Endodermal cell (in vitro differentiated cells): ENCODE measurements around the gene MGLL. TPM values are rescaled to one million over a fixed set of nuclear protein-coding genes. Genes with fewer than 3 reads are reported as not detected.

Experiments used
- DNase-seq: peaks from one replicate; pipeline ENCODE4 v3.0.0-alpha.2; 2017
- H3K27ac ChIP-seq: 2 replicates; pipeline ENCODE4 v1.5.1; 2013; ENCODE audit warnings: mild to moderate bottlenecking, low read depth, low read length, moderate library complexity
- H3K27me3 ChIP-seq: 2 replicates; pipeline ENCODE4 v1.6.1; 2013; ENCODE audit warnings: mild to moderate bottlenecking, low read length, moderate library complexity; ENCODE audit not compliant: insufficient read depth, control insufficient read depth, poor library complexity, severe bottlenecking
- H3K36me3 ChIP-seq: 2 replicates; pipeline ENCODE4 v1.7.0; 2013; ENCODE audit warnings: mild to moderate bottlenecking, low read length, moderate library complexity; ENCODE audit not compliant: control insufficient read depth, insufficient read depth
- H3K4me1 ChIP-seq: one replicate; pipeline ENCODE4 v1.7.0; 2013; ENCODE audit warnings: low read length; ENCODE audit not compliant: control insufficient read depth, insufficient read depth
- H3K4me3 ChIP-seq: 2 replicates; pipeline ENCODE4 v1.5.1; 2013; ENCODE audit warnings: mild to moderate bottlenecking, low read length, moderate library complexity
- H3K9ac ChIP-seq: 2 replicates; pipeline ENCODE4 v1.6.1; 2013; ENCODE audit warnings: mild to moderate bottlenecking, low read length, moderate library complexity; ENCODE audit not compliant: poor library complexity, severe bottlenecking; ENCODE audit errors: extremely low read depth
- H3K9me3 ChIP-seq: 2 replicates; pipeline ENCODE4 v1.6.1; 2013; ENCODE audit warnings: mild to moderate bottlenecking, low read length, moderate library complexity; ENCODE audit not compliant: control insufficient read depth
- H3K27ac Mint-ChIP-seq: 2 replicates; pipeline ENCODE4 v1.8.0; 2020; ENCODE audit warnings: mixed read lengths
- H3K27me3 Mint-ChIP-seq: 2 replicates; pipeline ENCODE4 v1.8.0; 2021; ENCODE audit warnings: mild to moderate bottlenecking, mixed read lengths; ENCODE audit not compliant: insufficient read depth
- H3K36me3 Mint-ChIP-seq: 2 replicates; pipeline ENCODE4 v1.8.0; 2020; ENCODE audit warnings: low read depth, mixed read lengths
- H3K4me1 Mint-ChIP-seq: 2 replicates; pipeline ENCODE4 v1.8.0; 2020; ENCODE audit warnings: mixed read lengths
- H3K4me3 Mint-ChIP-seq: 2 replicates; pipeline ENCODE4 v1.8.0; 2020; ENCODE audit warnings: mild to moderate bottlenecking, moderate library complexity, mixed read lengths
- H3K9me3 Mint-ChIP-seq: 2 replicates; pipeline ENCODE4 v1.8.0; 2020; ENCODE audit warnings: mild to moderate bottlenecking, mixed read lengths
- CTCF ChIP-seq: fragments of 200-600 bp; sonication (generic); conservative IDR thresholded peaks from 2 replicates; pipeline ENCODE4 v1.5.0; 2021; ENCODE audit warnings: antibody characterized with exemption, mild to moderate bottlenecking
- WGBS, 2 experiments: methylation state at CpG; one replicate each; pipeline versions ENCODE4 v1.1.5 to v1.1.7; 2013; ENCODE audit warnings: missing lambda C conversion rate in 2 of 2, mixed read lengths in 1 of 2; ENCODE audit not compliant: insufficient coverage in 1 of 2, insufficient read length in 1 of 2; 5-methylcytosine and 5-hydroxymethylcytosine counted together
- total RNA-seq, 2 donors: library from RNA; stranded (reverse); fragmentation: NEBNext Ultra II Directional in 1 of 2; extraction: Animal tissue kit (Norgen Biotek cat#: 25700) in 1 of 2; gene quantifications; 2 replicates in 1 of 2; 3 replicates in 1 of 2; pipeline ENCODE4 v1.2.1, GENCODE V29; 2021

The MGLL gene
- total RNA-seq, 2 donors from 2014 or later: 0.22 TPM; not detected in 1

GRCh38 chr3:127665165-127665564 lies 157.2 kb downstream of the MGLL start:
- Histone ChIP-seq H3K27me3 (no peaks in the 10 kb centered on the region), H3K9me3 (no peaks in the 10 kb centered on the region), H3K4me3 (no peak overlapping the region), H3K9ac (no peak overlapping the region), H3K4me1 (no peaks in the 10 kb centered on the region), H3K27ac (no peak overlapping the region), H3K36me3 (peaks cover 12% of the 10 kb centered on the region)
- WGBS, 2 experiments: 88 to 100% methylated on average over 1 to 2 of the region's 2 CpGs
- Mint-ChIP-seq H3K27ac (no peak overlapping the region), H3K4me1 (no peaks in the 10 kb centered on the region), H3K36me3 (no peaks in the 10 kb centered on the region), H3K9me3 (no peaks in the 10 kb centered on the region), H3K4me3 (no peak overlapping the region), H3K27me3 (no peaks in the 10 kb centered on the region)
- no peak for DNase-seq
- TF ChIP-seq CTCF: no peak

- H3K36me3 ChIP-seq: peaks cover 12% of the 10 kb centered on the region
- no peak overlapping the region for H3K9ac ChIP-seq
- no peak overlapping the region for H3K27ac ChIP-seq
- no peak for TF ChIP-seq CTCF
- no peaks in the 10 kb centered on the region for H3K9me3 Mint-ChIP-seq
- no peak overlapping the region for H3K4me3 ChIP-seq
- H3K4me1 ChIP-seq: no peaks in the 10 kb centered on the region
- H3K27me3 ChIP-seq: no peaks in the 10 kb centered on the region
- WGBS, 2 experiments: 92 to 100% methylated on average over 5 of the region's 5 CpGs
- H3K27ac Mint-ChIP-seq: no peak overlapping the region
- H3K27me3 Mint-ChIP-seq: no peaks in the 10 kb centered on the region
- no peaks in the 10 kb centered on the region for H3K9me3 ChIP-seq
- no peaks in the 10 kb centered on the region for H3K36me3 Mint-ChIP-seq
- no peak overlapping the region for H3K4me3 Mint-ChIP-seq
- no peaks in the 10 kb centered on the region for H3K4me1 Mint-ChIP-seq
- DNase-seq: no peak
Observed at GRCh38 chr3:127663151-127663550, 159.2 kb downstream of the MGLL start.

DNA sequence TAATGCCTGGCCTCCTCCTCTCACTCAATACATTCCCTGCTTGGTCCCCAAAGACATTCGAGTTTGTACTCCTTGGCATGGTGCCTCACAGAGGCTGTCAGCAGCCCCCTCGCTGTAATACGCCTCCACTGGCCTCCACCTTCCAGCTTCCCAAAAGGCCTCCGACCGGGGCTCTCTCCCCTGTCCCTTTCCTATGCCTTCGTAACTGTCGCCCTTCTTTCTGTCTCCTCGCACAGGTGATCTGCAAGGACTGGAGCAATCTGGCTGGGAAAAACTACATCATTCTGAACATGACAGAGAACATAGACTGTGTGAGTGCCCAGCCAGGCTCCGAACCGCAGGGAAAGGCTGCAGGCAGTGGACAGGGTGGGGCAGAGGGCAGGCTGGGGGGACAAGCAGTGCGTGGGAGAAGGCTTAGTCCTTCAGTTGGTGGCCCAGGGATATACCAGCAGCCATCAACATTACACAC lies 160.3 kb downstream of the MGLL start:
- H3K9ac ChIP-seq: no peak overlapping the region
- Mint-ChIP-seq H3K4me3 (no peak overlapping the region), H3K9me3 (no peaks in the 10 kb centered on the region), H3K36me3 (no peaks in the 10 kb centered on the region), H3K27me3 (no peaks in the 10 kb centered on the region), H3K4me1 (no peaks in the 10 kb centered on the region), H3K27ac (no peak overlapping the region)
- H3K9me3 ChIP-seq: no peaks in the 10 kb centered on the region
- peaks cover 12% of the 10 kb centered on the region for H3K36me3 ChIP-seq
- TF ChIP-seq CTCF: no peak
- no peak overlapping the region for H3K27ac ChIP-seq
- WGBS, 2 experiments: 90 to 93% methylated on average over 4 to 11 of the region's 11 CpGs
- H3K4me3 ChIP-seq: no peak overlapping the region
- H3K27me3 ChIP-seq: no peaks in the 10 kb centered on the region
- H3K4me1 ChIP-seq: no peaks in the 10 kb centered on the region
- DNase-seq: no peak
